HEK293 (cell line): ENCODE data around the gene INTS13.
A peak's percentile ranks its signal among the peaks of the same experiment; 100 is the strongest.

Source experiments
- CTCF ChIA-PET: fragments of 350-600 bp; formaldehyde crosslinking; extraction: SDS; loops from one replicate; lab custom pipeline; 2021; ENCODE audit warnings: antibody characterized with exemption; lab: Yijun Ruan, JAX
- POLR2A ChIA-PET: fragments of 300-600 bp; formaldehyde crosslinking; extraction: SDS; loops from one replicate; lab custom pipeline; 2020; ENCODE audit warnings: antibody characterized with exemption, inconsistent platforms; lab: Yijun Ruan, JAX
- H3K27ac ChIP-seq: fragments of 200-500 bp; sonication (Bioruptor generic); 2 replicates; pipeline ENCODE4 v1.5.1; 2014; ENCODE audit warnings: low read depth, low read length, control low read depth, inconsistent platforms; ENCODE audit errors: extremely low read depth
- H3K36me3 ChIP-seq, 2 experiments: fragments of 200-500 bp in 1 of 2; sonication (Bioruptor generic) in 1 of 2; 1 replicate in 1 of 2; 2 replicates in 1 of 2; pipeline ENCODE4 v1.5.1; 2014 to 2017; ENCODE audit warnings: inconsistent platforms in 2 of 2, low read length in 2 of 2; ENCODE audit not compliant: control insufficient read depth in 2 of 2, insufficient read depth in 1 of 2
- H3K4me1 ChIP-seq: fragments of 200-500 bp; sonication (Bioruptor generic); 2 replicates; pipeline ENCODE4 v1.5.1; 2014; ENCODE audit warnings: mild to moderate bottlenecking, low read length, inconsistent platforms; ENCODE audit not compliant: control insufficient read depth, insufficient read depth
- H3K4me3 ChIP-seq: 2 replicates; pipeline ENCODE4 v1.5.1; 2011; ENCODE audit warnings: low read depth, mild to moderate bottlenecking, control low read depth, low read length, moderate library complexity
- H3K9me3 ChIP-seq: fragments of 200-500 bp; sonication (Bioruptor generic); 2 replicates; pipeline ENCODE4 v1.5.1; 2014; ENCODE audit warnings: low read depth, low read length, inconsistent platforms; ENCODE audit not compliant: control insufficient read depth, insufficient read depth
- FEZF1 ChIP-seq: fragments of 450-650 bp; formaldehyde crosslinking; IDR thresholded peaks from 2 replicates; pipeline ENCODE4 v1.5.1; 2016; ENCODE audit warnings: missing biosample characterization, missing genetic modification characterization
- GLI2 ChIP-seq: fragments of 450-650 bp; formaldehyde crosslinking; IDR thresholded peaks from 2 replicates; pipeline ENCODE4; 2017; ENCODE audit warnings: missing biosample characterization, missing genetic modification characterization, low read depth, borderline replicate concordance
- GLI4 ChIP-seq: fragments of 450-650 bp; formaldehyde crosslinking; IDR thresholded peaks from 2 replicates; pipeline ENCODE4 v1.5.1; 2016; ENCODE audit warnings: missing biosample characterization, missing genetic modification characterization
- HOXD13 ChIP-seq: sonication (generic); formaldehyde crosslinking; IDR thresholded peaks from 2 replicates; pipeline ENCODE4 v1.8.0; 2022; ENCODE audit warnings: missing genetic modification reagents, borderline replicate concordance
- KLF1 ChIP-seq: fragments of 450-650 bp; formaldehyde crosslinking; IDR thresholded peaks from 2 replicates; pipeline ENCODE4 v1.5.1; 2016; ENCODE audit warnings: missing biosample characterization, missing genetic modification characterization
- ZNF10 ChIP-seq: fragments of 450-650 bp; formaldehyde crosslinking; IDR thresholded peaks from 2 replicates; pipeline ENCODE4 v1.5.1; 2017; ENCODE audit warnings: missing biosample characterization, missing genetic modification characterization
- ZNF155 ChIP-seq: fragments of 450-650 bp; formaldehyde crosslinking; IDR thresholded peaks from 2 replicates; pipeline ENCODE4 v1.5.1; 2016; ENCODE audit warnings: missing biosample characterization, missing genetic modification characterization
- ZNF221 ChIP-seq: fragments of 450-650 bp; formaldehyde crosslinking; IDR thresholded peaks from 2 replicates; pipeline ENCODE4 v1.5.1; 2017; ENCODE audit warnings: missing biosample characterization, missing genetic modification characterization, borderline replicate concordance
- ZNF394 ChIP-seq: fragments of 450-650 bp; formaldehyde crosslinking; IDR thresholded peaks from 2 replicates; pipeline ENCODE4 v1.5.1; 2016; ENCODE audit warnings: missing biosample characterization, missing genetic modification characterization, mild to moderate bottlenecking, moderate library complexity, borderline replicate concordance
- ZNF626 ChIP-seq: fragments of 450-650 bp; sonication (Bioruptor Pico); formaldehyde crosslinking; IDR thresholded peaks from 2 replicates; pipeline ENCODE4 v1.5.1; 2018; ENCODE audit warnings: missing biosample characterization, missing genetic modification characterization, inconsistent platforms
- ZNF670 ChIP-seq: fragments of 450-650 bp; formaldehyde crosslinking; IDR thresholded peaks from 2 replicates; pipeline ENCODE4 v1.5.1; 2016; ENCODE audit warnings: missing biosample characterization, missing genetic modification characterization, low read depth
- TF ChIP-seq, protein P1 (sequence below): fragments of 450-650 bp; IDR thresholded peaks from 2 replicates; pipeline ENCODE4 v1.5.1; 2018; ENCODE audit warnings: missing biosample characterization, mild to moderate bottlenecking, missing genetic modification characterization
- TF ChIP-seq, protein P2 (sequence below): fragments of 450-650 bp; formaldehyde crosslinking; IDR thresholded peaks from 2 replicates; pipeline ENCODE4 v1.5.1; 2016; ENCODE audit warnings: missing biosample characterization, missing genetic modification characterization

INTS13 gene

DNA sequence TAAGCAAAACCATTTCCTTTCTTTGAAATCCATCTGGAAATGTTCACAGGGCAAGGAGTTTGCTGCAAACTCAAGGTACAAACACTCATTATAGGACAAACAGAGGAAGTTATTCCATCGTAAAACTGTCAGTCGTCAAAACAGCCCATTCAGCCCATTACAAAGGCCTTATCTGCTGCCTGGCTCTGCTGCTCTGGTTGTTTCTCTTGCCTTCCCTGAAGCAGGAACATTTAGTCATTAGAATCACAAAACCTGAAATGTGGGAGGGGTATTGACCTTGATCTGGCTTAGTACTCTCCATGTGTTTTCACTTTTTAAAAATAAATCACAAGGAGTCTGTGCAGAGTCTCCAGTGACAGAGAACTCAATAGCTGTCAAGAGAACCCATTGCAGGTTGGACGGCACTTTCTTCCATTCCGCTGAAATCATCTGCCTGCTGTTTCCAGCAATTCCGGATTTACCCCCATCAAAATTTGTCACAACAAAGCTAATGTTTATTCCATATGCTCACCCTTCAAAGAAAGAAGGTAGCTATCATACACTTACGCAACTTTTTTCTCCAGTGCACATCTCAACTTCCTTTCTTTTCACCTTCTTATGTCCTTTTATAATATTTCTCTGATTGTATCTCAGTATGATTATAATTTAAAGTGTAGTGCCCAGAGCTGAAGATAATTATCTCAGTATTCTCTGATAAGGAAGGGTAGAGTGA, 80.2 kb downstream of the INTS13 start (continued):
- TF ChIP-seq FEZF1 (tag by site-specific recombination) (peak; percentile 44; the same call in 1 of the 2 replicates), ZNF155 (tag by site-specific recombination) (no peak), ZNF670 (tag by site-specific recombination) (no peak), KLF1 (tag by site-specific recombination) (no peak), ZNF10 (no peak)

DNA sequence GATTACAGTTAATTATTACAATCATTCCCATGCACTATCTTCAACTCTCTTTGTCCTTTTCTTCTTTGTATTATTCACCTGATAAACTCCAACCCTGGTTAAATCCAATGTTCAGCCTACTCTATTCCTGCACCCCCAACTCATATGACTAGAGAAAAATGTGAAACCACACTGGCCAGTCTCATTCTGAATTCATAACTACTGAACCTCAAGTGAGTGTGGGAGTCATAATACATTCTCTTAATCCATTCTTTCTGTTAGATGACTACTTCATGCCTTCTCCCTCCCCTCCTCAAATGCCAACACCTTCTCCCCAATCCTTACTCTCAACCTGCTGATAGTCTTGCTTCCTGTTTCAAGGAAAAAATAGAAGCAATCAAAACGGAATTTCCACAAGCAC, 82.4 kb downstream of the INTS13 start:
- TF ChIP-seq HOXD13 (CRISPR knock-in tag) (no peak), GLI4 (tag by site-specific recombination) (no peak), ZNF221 (tag by site-specific recombination) (no peak), ZNF394 (tag by site-specific recombination) (no peak), GLI2 (tag by site-specific recombination) (no peak), ZNF626 (tag by site-specific recombination) (no peak)
- TF ChIP-seq, protein P1, sequence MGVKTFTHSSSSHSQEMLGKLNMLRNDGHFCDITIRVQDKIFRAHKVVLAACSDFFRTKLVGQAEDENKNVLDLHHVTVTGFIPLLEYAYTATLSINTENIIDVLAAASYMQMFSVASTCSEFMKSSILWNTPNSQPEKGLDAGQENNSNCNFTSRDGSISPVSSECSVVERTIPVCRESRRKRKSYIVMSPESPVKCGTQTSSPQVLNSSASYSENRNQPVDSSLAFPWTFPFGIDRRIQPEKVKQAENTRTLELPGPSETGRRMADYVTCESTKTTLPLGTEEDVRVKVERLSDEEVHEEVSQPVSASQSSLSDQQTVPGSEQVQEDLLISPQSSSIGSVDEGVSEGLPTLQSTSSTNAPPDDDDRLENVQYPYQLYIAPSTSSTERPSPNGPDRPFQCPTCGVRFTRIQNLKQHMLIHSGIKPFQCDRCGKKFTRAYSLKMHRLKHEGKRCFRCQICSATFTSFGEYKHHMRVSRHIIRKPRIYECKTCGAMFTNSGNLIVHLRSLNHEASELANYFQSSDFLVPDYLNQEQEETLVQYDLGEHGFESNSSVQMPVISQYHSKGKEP = no peak
- TF ChIP-seq, protein P2, sequence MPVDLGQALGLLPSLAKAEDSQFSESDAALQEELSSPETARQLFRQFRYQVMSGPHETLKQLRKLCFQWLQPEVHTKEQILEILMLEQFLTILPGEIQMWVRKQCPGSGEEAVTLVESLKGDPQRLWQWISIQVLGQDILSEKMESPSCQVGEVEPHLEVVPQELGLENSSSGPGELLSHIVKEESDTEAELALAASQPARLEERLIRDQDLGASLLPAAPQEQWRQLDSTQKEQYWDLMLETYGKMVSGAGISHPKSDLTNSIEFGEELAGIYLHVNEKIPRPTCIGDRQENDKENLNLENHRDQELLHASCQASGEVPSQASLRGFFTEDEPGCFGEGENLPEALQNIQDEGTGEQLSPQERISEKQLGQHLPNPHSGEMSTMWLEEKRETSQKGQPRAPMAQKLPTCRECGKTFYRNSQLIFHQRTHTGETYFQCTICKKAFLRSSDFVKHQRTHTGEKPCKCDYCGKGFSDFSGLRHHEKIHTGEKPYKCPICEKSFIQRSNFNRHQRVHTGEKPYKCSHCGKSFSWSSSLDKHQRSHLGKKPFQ = no peak
- TF ChIP-seq, all 188 proteins: peak for 0
- Histone ChIP-seq H3K4me1 (peaks cover 11% of the 10 kb centered on the region), H3K36me3 (no peaks in the 10 kb centered on the region), H3K4me3 (no peak overlapping the region), H3K9me3 (no peaks in the 10 kb centered on the region; the same call in 1 of the 2 replicates), H3K27ac (no peak overlapping the region)
- CTCF ChIA-PET = interaction anchor here (0.6 to 1.8 kb wide), 2 partner anchors 26 to 30 kb away, joined by 3 to 13 read pairs; no protein-coding TSS in a partner anchor
- POLR2A ChIA-PET = interaction anchor here (1.6 kb wide), 1 partner anchor 22 kb away, joined by 4 read pairs; the partner anchor contains the start of gene ITPR2
